PC-9 (cell line): ENCODE measurements around the gene IQGAP1.

Experiments
- CTCF ChIP-seq: fragments of 200-600 bp; sonication (generic); conservative IDR thresholded peaks from 2 replicates; pipeline ENCODE4 v1.6.1; 2017; ENCODE audit warnings: mixed run types, antibody characterized with exemption, mild to moderate bottlenecking, moderate library complexity
- EZH2 ChIP-seq: fragments of 200-600 bp; sonication (generic); IDR thresholded peaks from 2 replicates; pipeline ENCODE4 v1.8.0; 2017; ENCODE audit warnings: antibody characterized with exemption, low read depth

- TF ChIP-seq CTCF (no peak), EZH2 (no peak)
These were observed 70.0 kb downstream of the IQGAP1 start for GRCh38 chr15:90458061-90458460.
